PC-3 (cell line): Measurements from ENCODE around the gene LUM. TPM values are rescaled to one million over a fixed set of nuclear protein-coding genes. Genes with fewer than 3 reads are reported as not detected.

Experiments
- ATAC-seq: fragments of 200-7000 bp; cut with Tn5 transposase; 2 replicates; pipeline ENCODE4 v1.9.1; 2020; ENCODE audit warnings: mild to moderate bottlenecking, moderate library complexity
- BruUV-seq: library from RNA; stranded (reverse); fragments of 400-500 nt; replicated peaks from 2 replicates; lab custom pipeline; 2021; lab: Mats Ljungman, UMichigan
- CTCF ChIA-PET: fragments of 300-600 bp; sonication (Branson Sonifier 250); formaldehyde crosslinking; loops from one replicate; lab custom pipeline; 2022; ENCODE audit warnings: antibody characterized with exemption; lab: Charles Lee
- POLR2A ChIA-PET: fragments of 300-600 bp; sonication (Branson Sonifier 250); formaldehyde crosslinking; loops from one replicate; lab custom pipeline; 2022; ENCODE audit warnings: antibody characterized with exemption; ENCODE audit not compliant: unreplicated experiment; lab: Charles Lee
- DNase-seq: peaks from one replicate; pipeline ENCODE4 v3.0.0-alpha.2; 2015
- H2AFZ ChIP-seq: fragments of 300-600 bp; sonication (generic); 2 replicates; pipeline ENCODE4 v1.6.0; 2016; ENCODE audit warnings: antibody characterized with exemption, low read length
- H3F3A ChIP-seq: fragments of 300-600 bp; sonication (generic); one replicate; pipeline ENCODE4 v1.6.0; 2017; ENCODE audit warnings: antibody characterized with exemption, low read length, control low read depth, mild to moderate bottlenecking; ENCODE audit not compliant: unreplicated experiment
- H3K27ac ChIP-seq: fragments of 300-600 bp; sonication (generic); 2 replicates; pipeline ENCODE4 v1.5.1; 2016; ENCODE audit warnings: mild to moderate bottlenecking, low read length
- H3K27me3 ChIP-seq: fragments of 300-600 bp; sonication (generic); 2 replicates; pipeline ENCODE4 v1.6.1; 2016; ENCODE audit warnings: low read length, mixed read lengths
- H3K36me3 ChIP-seq: fragments of 300-600 bp; sonication (generic); 2 replicates; pipeline ENCODE4 v1.6.1; 2016; ENCODE audit warnings: low read depth, mixed run types, low read length, mixed read lengths
- H3K4me1 ChIP-seq: fragments of 300-600 bp; sonication (generic); 2 replicates; pipeline ENCODE4 v1.5.1; 2016; ENCODE audit warnings: low read length; ENCODE audit not compliant: insufficient read depth
- H3K4me2 ChIP-seq: fragments of 300-600 bp; sonication (generic); 2 replicates; pipeline ENCODE4 v1.6.0; 2016; ENCODE audit warnings: low read length
- H3K4me3 ChIP-seq: fragments of 300-600 bp; sonication (generic); 2 replicates; pipeline ENCODE4 v1.5.1; 2016; ENCODE audit warnings: mild to moderate bottlenecking, low read length, mixed read lengths
- H3K79me2 ChIP-seq: fragments of 300-600 bp; sonication (generic); 2 replicates; pipeline ENCODE4 v1.6.1; 2017; ENCODE audit warnings: low read length, mixed read lengths
- H3K9ac ChIP-seq: fragments of 300-600 bp; sonication (generic); 2 replicates; pipeline ENCODE4 v1.6.0; 2016; ENCODE audit warnings: mild to moderate bottlenecking, low read length
- H3K9me2 ChIP-seq: fragments of 300-600 bp; sonication (generic); replicated peaks from 2 replicates; pipeline ENCODE4 v1.6.1; 2016; ENCODE audit warnings: mixed run types, low read length, mixed read lengths
- H3K9me3 ChIP-seq: fragments of 300-600 bp; sonication (generic); 2 replicates; pipeline ENCODE4 v1.6.1; 2016; ENCODE audit warnings: low read length, mixed read lengths
- H4K20me1 ChIP-seq: fragments of 300-600 bp; sonication (generic); 2 replicates; pipeline ENCODE4 v1.6.1; 2016; ENCODE audit warnings: low read length, mixed read lengths
- EZH2 ChIP-seq: fragments of 300-600 bp; sonication (generic); IDR thresholded peaks from one replicate; pipeline ENCODE4 v1.6.1; 2017; ENCODE audit warnings: antibody characterized with exemption, mild to moderate bottlenecking, low read length; ENCODE audit not compliant: unreplicated experiment
- EZH2phosphoT487 ChIP-seq: fragments of 300-600 bp; sonication (generic); IDR thresholded peaks from 2 replicates; pipeline ENCODE4 v1.6.1; 2018; ENCODE audit warnings: mild to moderate bottlenecking, antibody characterized with exemption, low read length, borderline replicate concordance
- intact Hi-C: fragments of 100-400 bp; cut with micrococcal nuclease; formaldehyde crosslinking; loops from 2 replicates; pipeline ENCODE4 v1.9.0; 2023
- total RNA-seq: library from RNA; depleted of rRNA; stranded (reverse); fragments of >200 nt; gene quantifications from 2 replicates; pipeline ENCODE4 v1.2.3, GENCODE V29; 2014
- TF ChIP-seq, protein P1 (sequence below): fragments of 300-600 bp; sonication (generic); conservative IDR thresholded peaks from 2 replicates; pipeline ENCODE4 v1.5.1; 2017; ENCODE audit warnings: antibody characterized with exemption, low read depth, mild to moderate bottlenecking, low read length

Gene LUM
- total RNA-seq, 1 experiment from 2014 or later = 0.15 TPM

GRCh38 chr12:91126516-91126915 is 15.2 kb upstream of the LUM start:
- POLR2A ChIA-PET = no interaction called here
- intact Hi-C loops = no loop called here
- peaks cover 36% of the 10 kb centered on the region for H3K4me1 ChIP-seq

GRCh38 chr12:91123236-91123916 is 12.1 kb upstream of the LUM start:
- TF ChIP-seq EZH2phosphoT487 (no peak), EZH2 (no peak)
- TF ChIP-seq, protein P1, sequence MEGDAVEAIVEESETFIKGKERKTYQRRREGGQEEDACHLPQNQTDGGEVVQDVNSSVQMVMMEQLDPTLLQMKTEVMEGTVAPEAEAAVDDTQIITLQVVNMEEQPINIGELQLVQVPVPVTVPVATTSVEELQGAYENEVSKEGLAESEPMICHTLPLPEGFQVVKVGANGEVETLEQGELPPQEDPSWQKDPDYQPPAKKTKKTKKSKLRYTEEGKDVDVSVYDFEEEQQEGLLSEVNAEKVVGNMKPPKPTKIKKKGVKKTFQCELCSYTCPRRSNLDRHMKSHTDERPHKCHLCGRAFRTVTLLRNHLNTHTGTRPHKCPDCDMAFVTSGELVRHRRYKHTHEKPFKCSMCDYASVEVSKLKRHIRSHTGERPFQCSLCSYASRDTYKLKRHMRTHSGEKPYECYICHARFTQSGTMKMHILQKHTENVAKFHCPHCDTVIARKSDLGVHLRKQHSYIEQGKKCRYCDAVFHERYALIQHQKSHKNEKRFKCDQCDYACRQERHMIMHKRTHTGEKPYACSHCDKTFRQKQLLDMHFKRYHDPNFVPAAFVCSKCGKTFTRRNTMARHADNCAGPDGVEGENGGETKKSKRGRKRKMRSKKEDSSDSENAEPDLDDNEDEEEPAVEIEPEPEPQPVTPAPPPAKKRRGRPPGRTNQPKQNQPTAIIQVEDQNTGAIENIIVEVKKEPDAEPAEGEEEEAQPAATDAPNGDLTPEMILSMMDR = no peak
- Histone ChIP-seq H3K79me2 (no peaks in the 10 kb centered on the region), H4K20me1 (no peaks in the 10 kb centered on the region), H2AFZ (no peak overlapping the region), H3K9me2 (no peaks in the 10 kb centered on the region), H3K27ac (peak overlapping the region; percentile 61), H3K4me1 (peaks cover 43% of the 10 kb centered on the region), H3K9me3 (no peaks in the 10 kb centered on the region), H3K27me3 (no peaks in the 10 kb centered on the region), H3K4me3 (no peak overlapping the region), H3K36me3 (no peaks in the 10 kb centered on the region), H3K9ac (no peak overlapping the region), H3F3A (no peaks in the 10 kb centered on the region), H3K4me2 (0 out of 2 replicates have a peak overlapping the region, but pooled peaks have one; percentile 3)
- ChIA-PET POLR2A (no interaction called here), CTCF (no interaction called here)
- no TSS peak for BruUV-seq
- DNase-seq = peak; percentile 70
- ATAC-seq = peak; percentile 9; the same call in 1 of the 2 replicates
- intact Hi-C loops = no loop called here

More at GRCh38 chr12:91126516-91126915, 15.2 kb upstream of the LUM start:
- Histone ChIP-seq H3K4me3 (no peak overlapping the region), H3K9me2 (no peaks in the 10 kb centered on the region), H3K9me3 (no peaks in the 10 kb centered on the region), H3K79me2 (no peaks in the 10 kb centered on the region), H3K4me2 (peak overlapping the region; percentile 48; the same call in 1 of the 2 replicates), H3K36me3 (no peaks in the 10 kb centered on the region), H3K27ac (peak overlapping the region; percentile 80), H4K20me1 (no peaks in the 10 kb centered on the region), H3K27me3 (no peaks in the 10 kb centered on the region), H2AFZ (peak overlapping the region; percentile 29; the same call in 1 of the 2 replicates), H3F3A (no peaks in the 10 kb centered on the region), H3K9ac (peak overlapping the region; percentile 58)
- BruUV-seq = no TSS peak
- DNase-seq (peak; percentile 27), ATAC-seq (no peak)
- no peak for TF ChIP-seq EZH2phosphoT487
- TF ChIP-seq EZH2 = no peak
- TF ChIP-seq, protein P1 = no peak
- CTCF ChIA-PET = no interaction called here

DNA sequence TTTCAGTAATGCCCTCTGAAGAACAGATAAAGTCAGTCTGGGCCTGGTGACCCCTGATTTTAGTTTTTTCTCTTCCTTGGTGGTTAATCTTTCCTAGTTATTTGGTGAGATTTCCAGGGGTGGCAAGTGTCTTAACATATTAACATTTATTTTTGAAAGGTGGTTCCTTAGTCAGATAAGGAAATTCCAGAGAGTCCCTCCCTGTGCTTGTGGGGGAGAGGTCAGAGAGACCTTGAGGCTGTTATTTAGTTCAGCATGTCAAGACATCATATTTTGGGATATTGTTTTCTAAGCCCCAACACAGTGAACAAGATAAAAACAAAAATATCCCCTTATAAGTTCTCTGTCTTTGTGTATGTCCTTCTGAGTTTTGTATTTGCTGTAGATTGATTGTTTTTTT is 9.5 kb upstream of the LUM start:
- ChIA-PET POLR2A (no interaction called here), CTCF (no interaction called here)
- intact Hi-C loops = no loop called here
- Histone ChIP-seq H3K79me2 (no peaks in the 10 kb centered on the region), H3F3A (no peaks in the 10 kb centered on the region), H3K36me3 (no peaks in the 10 kb centered on the region), H4K20me1 (no peaks in the 10 kb centered on the region), H3K27ac (no peak overlapping the region), H3K9me3 (no peaks in the 10 kb centered on the region), H3K27me3 (no peaks in the 10 kb centered on the region), H3K4me2 (no peak overlapping the region), H3K9me2 (no peaks in the 10 kb centered on the region), H3K4me3 (no peak overlapping the region), H2AFZ (0 out of 2 replicates have a peak overlapping the region, but pooled peaks have one; percentile 13), H3K9ac (no peak overlapping the region), H3K4me1 (peaks cover 19% of the 10 kb centered on the region)
- DNase-seq (no peak), ATAC-seq (no peak)
- BruUV-seq = no TSS peak
- no peak for TF ChIP-seq EZH2phosphoT487
- no peak for TF ChIP-seq EZH2
- TF ChIP-seq, protein P1 = no peak
